HepG2 (cell line): Measurements from ENCODE around the gene DGCR8. TPM values are rescaled to one million over a fixed set of nuclear protein-coding genes. Genes with fewer than 3 reads are reported as not detected.

Experiments
- BCLAF1 ChIP-seq: fragments of 450-650 bp; IDR thresholded peaks from 2 replicates; pipeline ENCODE4 v1.6.1; 2017; ENCODE audit warnings: mild to moderate bottlenecking
- CC2D1A ChIP-seq: sonication (generic); formaldehyde crosslinking; IDR thresholded peaks from 2 replicates; pipeline ENCODE4 v1.8.1; 2023; ENCODE audit warnings: mild to moderate bottlenecking, missing genetic modification reagents
- GABPB1 ChIP-seq: IDR thresholded peaks from 2 replicates; pipeline ENCODE4 v1.6.1; 2016; ENCODE audit warnings: mild to moderate bottlenecking, missing genetic modification reagents, moderate library complexity, missing compliant biosample characterization
- HOXA3 ChIP-seq: sonication (generic); formaldehyde crosslinking; IDR thresholded peaks from 2 replicates; pipeline ENCODE4 v1.5.0; 2020; ENCODE audit warnings: missing genetic modification reagents
- KDM5A ChIP-seq: fragments of 200-600 bp; sonication (generic); IDR thresholded peaks from 2 replicates; pipeline ENCODE4 v1.7.0; 2018; ENCODE audit warnings: antibody characterized with exemption, mild to moderate bottlenecking, low read length, borderline replicate concordance
- KMT2B ChIP-seq: IDR thresholded peaks from 2 replicates; pipeline ENCODE4 v1.6.1; 2016; ENCODE audit warnings: missing genetic modification reagents, missing compliant biosample characterization
- PAF1 ChIP-seq: IDR thresholded peaks from 2 replicates; pipeline ENCODE4 v1.6.1; 2016; ENCODE audit warnings: missing genetic modification reagents, missing compliant biosample characterization
- PHF20 ChIP-seq: sonication (generic); formaldehyde crosslinking; IDR thresholded peaks from 2 replicates; pipeline ENCODE4 v1.5.0; 2020; ENCODE audit warnings: mild to moderate bottlenecking, missing genetic modification reagents
- RBAK ChIP-seq: sonication (generic); formaldehyde crosslinking; IDR thresholded peaks from 2 replicates; pipeline ENCODE4 v1.5.1; 2020; ENCODE audit warnings: mild to moderate bottlenecking, missing genetic modification reagents
- RFX3 ChIP-seq: IDR thresholded peaks from 2 replicates; pipeline ENCODE4 v1.6.1; 2016; ENCODE audit warnings: missing biosample characterization, missing genetic modification reagents
- RXRA ChIP-seq: sonication (generic); formaldehyde crosslinking; IDR thresholded peaks from 2 replicates; pipeline ENCODE4 v1.5.1; 2020; ENCODE audit warnings: missing genetic modification reagents
- TFDP1 ChIP-seq: IDR thresholded peaks from 2 replicates; pipeline ENCODE4 v1.6.1; 2016; ENCODE audit warnings: missing compliant biosample characterization, missing genetic modification reagents, borderline replicate concordance
- THAP11 ChIP-seq: IDR thresholded peaks from 2 replicates; pipeline ENCODE4 v1.6.1; 2016; ENCODE audit warnings: missing biosample characterization, missing genetic modification reagents
- ZFP1 ChIP-seq: IDR thresholded peaks from 2 replicates; pipeline ENCODE4 v1.6.1; 2016
- ZNF3 ChIP-seq: IDR thresholded peaks from 2 replicates; pipeline ENCODE4 v1.7.0; 2017; ENCODE audit warnings: inconsistent platforms
- ZNF547 ChIP-seq: sonication (generic); formaldehyde crosslinking; IDR thresholded peaks from 2 replicates; pipeline ENCODE4 v1.5.1; 2020; ENCODE audit warnings: mild to moderate bottlenecking, missing genetic modification reagents
- ZNF761 ChIP-seq: sonication (generic); formaldehyde crosslinking; conservative IDR thresholded peaks from 2 replicates; pipeline ENCODE4 v1.4.0; 2020; ENCODE audit warnings: mild to moderate bottlenecking, missing genetic modification reagents
- ZNF766 ChIP-seq: sonication (generic); formaldehyde crosslinking; IDR thresholded peaks from 2 replicates; pipeline ENCODE4 v1.5.0; 2020; ENCODE audit warnings: missing genetic modification reagents, borderline replicate concordance
- ZSCAN22 ChIP-seq: sonication (generic); formaldehyde crosslinking; IDR thresholded peaks from 2 replicates; pipeline ENCODE4 v1.4.0; 2020; ENCODE audit warnings: mild to moderate bottlenecking, missing genetic modification reagents
- polyA plus RNA-seq, 8 experiments: library from polyadenylated mRNA; depleted of rRNA in 3 of 8; stranded (reverse) in 7 of 8; unstranded in 1 of 8; fragments of >200 nt; fragmentation: Illumina TruSeq in 4 of 8; extraction: Trizol in 4 of 8; gene quantifications; 2 replicates each; pipeline versions ENCODE4 v1.2.1 to v1.2.3, GENCODE V29; 2011 to 2016; ENCODE audit warnings: low read depth in 4 of 8, missing spikeins in 1 of 8, mixed read lengths in 1 of 8; ENCODE audit not compliant: insufficient read depth in 1 of 8
- total RNA-seq, 5 experiments: library from RNA; depleted of rRNA; stranded (reverse); fragments of >200 nt; fragmentation: Illumina TruSeq; extraction: Trizol; gene quantifications; 2 replicates each; pipeline ENCODE4 v1.2.3, GENCODE V29; 2016; ENCODE audit warnings: low read depth in 1 of 5
- TF ChIP-seq, protein P1 (sequence below): sonication (generic); formaldehyde crosslinking; IDR thresholded peaks from 2 replicates; pipeline ENCODE4 v1.4.0; 2020; ENCODE audit warnings: missing genetic modification reagents, borderline replicate concordance
- TF ChIP-seq, protein P2 (sequence below): sonication (generic); formaldehyde crosslinking; IDR thresholded peaks from 2 replicates; pipeline ENCODE4 v1.4.0; 2020; ENCODE audit warnings: mild to moderate bottlenecking, missing genetic modification reagents
- TF ChIP-seq, protein P3 (sequence below): sonication (generic); formaldehyde crosslinking; IDR thresholded peaks from 2 replicates; pipeline ENCODE4 v1.4.0; 2020; ENCODE audit warnings: missing genetic modification reagents

The DGCR8 gene
- total and polyA plus RNA-seq, 2 of the 13 experiments (the other 11 are each of a cell fraction or from before 2014, with no cell fraction given), result 10.2 to 23.2 TPM

DNA sequence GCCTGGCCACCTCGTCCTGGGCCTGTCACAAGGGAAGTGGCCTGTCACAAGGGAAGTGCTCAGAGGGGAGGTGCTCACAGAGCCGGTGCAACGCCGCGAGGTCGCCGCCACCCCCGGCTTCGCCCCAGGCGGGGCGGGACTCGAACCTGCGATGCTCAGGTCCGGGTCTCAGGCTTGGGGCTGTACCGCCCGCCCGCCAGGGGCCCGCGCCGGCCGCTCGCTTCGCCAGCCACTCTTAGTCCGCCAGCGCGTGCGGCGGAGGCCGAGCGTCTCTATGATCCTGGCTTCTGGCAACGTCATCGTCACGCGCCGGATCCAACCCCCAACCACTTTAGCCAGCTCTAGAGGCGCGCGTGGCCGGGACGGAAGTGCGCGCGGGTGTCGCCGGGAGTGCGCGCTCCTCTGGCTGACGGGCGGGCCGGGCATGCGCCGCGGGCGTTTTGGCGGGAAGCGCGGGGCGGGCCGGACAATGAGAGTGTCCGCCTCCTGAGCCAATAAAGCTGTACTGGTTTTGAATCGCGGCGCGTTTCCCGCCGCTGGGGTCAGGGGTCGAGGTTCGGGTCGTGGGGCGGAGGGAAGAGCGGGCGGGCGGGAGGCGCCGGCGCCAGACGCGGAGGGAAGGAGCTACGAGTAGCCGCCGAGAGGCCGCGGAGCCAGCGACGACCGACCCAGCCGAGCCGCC lies 37.1 kb downstream of the DGCR8 start, which contains the start of gene TRMT2A (continued):
- peak; percentile 96 for TF ChIP-seq PHF20 (CRISPR knock-in tag)
- TF ChIP-seq, protein P1, sequence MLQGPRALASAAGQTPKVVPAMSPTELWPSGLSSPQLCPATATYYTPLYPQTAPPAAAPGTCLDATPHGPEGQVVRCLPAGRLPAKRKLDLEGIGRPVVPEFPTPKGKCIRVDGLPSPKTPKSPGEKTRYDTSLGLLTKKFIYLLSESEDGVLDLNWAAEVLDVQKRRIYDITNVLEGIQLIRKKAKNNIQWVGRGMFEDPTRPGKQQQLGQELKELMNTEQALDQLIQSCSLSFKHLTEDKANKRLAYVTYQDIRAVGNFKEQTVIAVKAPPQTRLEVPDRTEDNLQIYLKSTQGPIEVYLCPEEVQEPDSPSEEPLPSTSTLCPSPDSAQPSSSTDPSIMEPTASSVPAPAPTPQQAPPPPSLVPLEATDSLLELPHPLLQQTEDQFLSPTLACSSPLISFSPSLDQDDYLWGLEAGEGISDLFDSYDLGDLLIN (CRISPR knock-in tag), result peak; percentile 97; the same call in 1 of the 2 replicates
- no peak for TF ChIP-seq RFX3
- TF ChIP-seq, protein P2, sequence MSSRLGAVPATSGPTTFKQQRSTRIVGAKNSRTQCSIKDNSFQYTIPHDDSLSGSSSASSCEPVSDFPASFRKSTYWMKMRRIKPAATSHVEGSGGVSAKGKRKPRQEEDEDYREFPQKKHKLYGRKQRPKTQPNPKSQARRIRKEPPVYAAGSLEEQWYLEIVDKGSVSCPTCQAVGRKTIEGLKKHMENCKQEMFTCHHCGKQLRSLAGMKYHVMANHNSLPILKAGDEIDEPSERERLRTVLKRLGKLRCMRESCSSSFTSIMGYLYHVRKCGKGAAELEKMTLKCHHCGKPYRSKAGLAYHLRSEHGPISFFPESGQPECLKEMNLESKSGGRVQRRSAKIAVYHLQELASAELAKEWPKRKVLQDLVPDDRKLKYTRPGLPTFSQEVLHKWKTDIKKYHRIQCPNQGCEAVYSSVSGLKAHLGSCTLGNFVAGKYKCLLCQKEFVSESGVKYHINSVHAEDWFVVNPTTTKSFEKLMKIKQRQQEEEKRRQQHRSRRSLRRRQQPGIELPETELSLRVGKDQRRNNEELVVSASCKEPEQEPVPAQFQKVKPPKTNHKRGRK (CRISPR knock-in tag), result no peak
- peak; percentile 97 for TF ChIP-seq HOXA3 (CRISPR knock-in tag)
- peak; percentile 81; the same call in 1 of the 2 replicates for TF ChIP-seq RXRA (CRISPR knock-in tag)
- TF ChIP-seq THAP11 (CRISPR knock-in tag), result peak; percentile 96
- TF ChIP-seq ZNF3 (CRISPR knock-in tag), result no peak
- TF ChIP-seq CC2D1A, result no peak
- TF ChIP-seq ZFP1 (CRISPR knock-in tag), result no peak
- peak; percentile 100 for TF ChIP-seq TFDP1 (CRISPR knock-in tag)
- TF ChIP-seq ZNF766 (CRISPR knock-in tag), result no peak
- peak; percentile 95 for TF ChIP-seq GABPB1
- TF ChIP-seq RBAK (CRISPR knock-in tag), result no peak
- TF ChIP-seq, protein P3, sequence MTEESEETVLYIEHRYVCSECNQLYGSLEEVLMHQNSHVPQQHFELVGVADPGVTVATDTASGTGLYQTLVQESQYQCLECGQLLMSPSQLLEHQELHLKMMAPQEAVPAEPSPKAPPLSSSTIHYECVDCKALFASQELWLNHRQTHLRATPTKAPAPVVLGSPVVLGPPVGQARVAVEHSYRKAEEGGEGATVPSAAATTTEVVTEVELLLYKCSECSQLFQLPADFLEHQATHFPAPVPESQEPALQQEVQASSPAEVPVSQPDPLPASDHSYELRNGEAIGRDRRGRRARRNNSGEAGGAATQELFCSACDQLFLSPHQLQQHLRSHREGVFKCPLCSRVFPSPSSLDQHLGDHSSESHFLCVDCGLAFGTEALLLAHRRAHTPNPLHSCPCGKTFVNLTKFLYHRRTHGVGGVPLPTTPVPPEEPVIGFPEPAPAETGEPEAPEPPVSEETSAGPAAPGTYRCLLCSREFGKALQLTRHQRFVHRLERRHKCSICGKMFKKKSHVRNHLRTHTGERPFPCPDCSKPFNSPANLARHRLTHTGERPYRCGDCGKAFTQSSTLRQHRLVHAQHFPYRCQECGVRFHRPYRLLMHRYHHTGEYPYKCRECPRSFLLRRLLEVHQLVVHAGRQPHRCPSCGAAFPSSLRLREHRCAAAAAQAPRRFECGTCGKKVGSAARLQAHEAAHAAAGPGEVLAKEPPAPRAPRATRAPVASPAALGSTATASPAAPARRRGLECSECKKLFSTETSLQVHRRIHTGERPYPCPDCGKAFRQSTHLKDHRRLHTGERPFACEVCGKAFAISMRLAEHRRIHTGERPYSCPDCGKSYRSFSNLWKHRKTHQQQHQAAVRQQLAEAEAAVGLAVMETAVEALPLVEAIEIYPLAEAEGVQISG (CRISPR knock-in tag), result peak; percentile 99
- TF ChIP-seq KMT2B (CRISPR knock-in tag), result peak; percentile 58; the same call in 1 of the 2 replicates
- peak; percentile 90 for TF ChIP-seq KDM5A
- TF ChIP-seq ZSCAN22, result no peak
- no peak for TF ChIP-seq PAF1 (CRISPR knock-in tag)
- TF ChIP-seq BCLAF1, result no peak
- TF ChIP-seq ZNF761 (CRISPR knock-in tag), result no peak
- no peak; the same call in 1 of the 2 replicates for TF ChIP-seq ZNF547 (CRISPR knock-in tag)
